RWPE2 (cell line): Measurements from ENCODE around the gene COL3A1.
A peak's percentile ranks its signal among the peaks of the same experiment; 100 is the strongest.

Source experiments
- ATAC-seq: fragments of 200-7000 bp; cut with Tn5 transposase; 3 replicates; pipeline ENCODE4 v1.9.1; 2021; ENCODE audit warnings: low read depth
- DNase-seq: peaks from one replicate; pipeline ENCODE4 v3.0.0-alpha.2; 2020; ENCODE audit warnings: low spot score
- H3K27ac ChIP-seq: fragments of 450-650 bp; 2 replicates; pipeline ENCODE4 v1.5.1; 2017; ENCODE audit warnings: mild to moderate bottlenecking; ENCODE audit not compliant: poor library complexity, severe bottlenecking
- H3K27me3 ChIP-seq: fragments of 250-450 bp; sonication (Bioruptor Pico); 2 replicates; pipeline ENCODE4 v1.5.1; 2021; ENCODE audit warnings: mild to moderate bottlenecking, moderate library complexity; ENCODE audit not compliant: insufficient read depth, poor library complexity, severe bottlenecking
- H3K36me3 ChIP-seq: fragments of 250-450 bp; sonication (Bioruptor Pico); 2 replicates; pipeline ENCODE4 v1.5.1; 2020; ENCODE audit warnings: low read depth, mild to moderate bottlenecking, moderate library complexity
- H3K4me1 ChIP-seq: fragments of 250-450 bp; sonication (Bioruptor Pico); 2 replicates; pipeline ENCODE4 v1.5.1; 2021; ENCODE audit warnings: mild to moderate bottlenecking, moderate library complexity; ENCODE audit not compliant: insufficient read depth, poor library complexity, severe bottlenecking
- H3K4me3 ChIP-seq: fragments of 250-450 bp; sonication (Bioruptor Pico); 2 replicates; pipeline ENCODE4 v1.5.1; 2021; ENCODE audit warnings: mild to moderate bottlenecking, moderate library complexity; ENCODE audit not compliant: severe bottlenecking
- H3K9me3 ChIP-seq: fragments of 250-450 bp; sonication (Bioruptor Pico); 2 replicates; pipeline ENCODE4 v1.5.1; 2021; ENCODE audit warnings: mild to moderate bottlenecking, moderate library complexity; ENCODE audit not compliant: severe bottlenecking
- TF ChIP-seq, protein P1 (sequence below): fragments of 450-650 bp; IDR thresholded peaks from one replicate; pipeline ENCODE4 v1.5.1; 2017; ENCODE audit warnings: mild to moderate bottlenecking, moderate library complexity; ENCODE audit not compliant: poor library complexity, severe bottlenecking

COL3A1 gene

DNA sequence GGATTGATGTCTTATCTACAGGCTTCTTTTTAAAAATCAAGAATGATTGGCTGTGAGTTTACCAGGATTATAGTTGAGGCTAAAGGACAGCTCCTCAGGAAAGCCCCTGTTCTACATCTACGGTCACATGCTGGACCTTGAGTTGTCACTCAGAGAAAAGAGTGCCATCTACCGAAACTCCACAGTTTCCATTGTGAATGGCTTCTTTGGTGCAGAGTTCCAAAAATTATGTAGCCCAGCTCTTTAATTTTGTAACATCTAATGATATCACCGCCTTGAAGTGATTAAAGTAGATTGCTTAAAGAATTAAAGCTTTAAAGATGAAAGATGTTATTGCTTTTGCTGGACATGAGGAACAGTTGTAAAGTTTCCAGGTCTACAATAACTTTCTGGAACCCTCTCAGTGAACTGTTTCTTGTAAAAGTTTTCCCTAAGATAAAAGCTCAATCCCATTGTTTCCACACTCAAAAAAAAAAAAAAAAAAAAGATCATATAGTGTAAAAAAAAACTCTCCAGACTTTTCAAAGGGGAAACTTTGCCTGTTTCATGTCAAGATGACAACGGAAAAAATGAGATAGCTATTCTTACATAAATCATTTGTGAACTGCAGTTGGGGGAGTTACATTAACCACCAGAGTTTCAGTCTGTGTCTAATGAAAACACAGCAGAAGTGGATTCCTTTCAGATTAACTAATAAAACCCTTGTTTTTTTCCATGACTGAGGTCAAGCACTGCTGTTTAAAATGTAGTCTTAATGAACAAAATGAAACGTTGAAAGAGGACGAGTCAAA is 4.3 kb downstream of the COL3A1 start:
- TF ChIP-seq, protein P1, sequence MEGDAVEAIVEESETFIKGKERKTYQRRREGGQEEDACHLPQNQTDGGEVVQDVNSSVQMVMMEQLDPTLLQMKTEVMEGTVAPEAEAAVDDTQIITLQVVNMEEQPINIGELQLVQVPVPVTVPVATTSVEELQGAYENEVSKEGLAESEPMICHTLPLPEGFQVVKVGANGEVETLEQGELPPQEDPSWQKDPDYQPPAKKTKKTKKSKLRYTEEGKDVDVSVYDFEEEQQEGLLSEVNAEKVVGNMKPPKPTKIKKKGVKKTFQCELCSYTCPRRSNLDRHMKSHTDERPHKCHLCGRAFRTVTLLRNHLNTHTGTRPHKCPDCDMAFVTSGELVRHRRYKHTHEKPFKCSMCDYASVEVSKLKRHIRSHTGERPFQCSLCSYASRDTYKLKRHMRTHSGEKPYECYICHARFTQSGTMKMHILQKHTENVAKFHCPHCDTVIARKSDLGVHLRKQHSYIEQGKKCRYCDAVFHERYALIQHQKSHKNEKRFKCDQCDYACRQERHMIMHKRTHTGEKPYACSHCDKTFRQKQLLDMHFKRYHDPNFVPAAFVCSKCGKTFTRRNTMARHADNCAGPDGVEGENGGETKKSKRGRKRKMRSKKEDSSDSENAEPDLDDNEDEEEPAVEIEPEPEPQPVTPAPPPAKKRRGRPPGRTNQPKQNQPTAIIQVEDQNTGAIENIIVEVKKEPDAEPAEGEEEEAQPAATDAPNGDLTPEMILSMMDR = peak; percentile 63
- Histone ChIP-seq H3K4me3 (no peak overlapping the region), H3K4me1 (no peaks in the 10 kb centered on the region), H3K36me3 (no peaks in the 10 kb centered on the region), H3K27me3 (no peaks in the 10 kb centered on the region), H3K27ac (no peak overlapping the region), H3K9me3 (no peaks in the 10 kb centered on the region)
- ATAC-seq (no peak), DNase-seq (no peak)

DNA sequence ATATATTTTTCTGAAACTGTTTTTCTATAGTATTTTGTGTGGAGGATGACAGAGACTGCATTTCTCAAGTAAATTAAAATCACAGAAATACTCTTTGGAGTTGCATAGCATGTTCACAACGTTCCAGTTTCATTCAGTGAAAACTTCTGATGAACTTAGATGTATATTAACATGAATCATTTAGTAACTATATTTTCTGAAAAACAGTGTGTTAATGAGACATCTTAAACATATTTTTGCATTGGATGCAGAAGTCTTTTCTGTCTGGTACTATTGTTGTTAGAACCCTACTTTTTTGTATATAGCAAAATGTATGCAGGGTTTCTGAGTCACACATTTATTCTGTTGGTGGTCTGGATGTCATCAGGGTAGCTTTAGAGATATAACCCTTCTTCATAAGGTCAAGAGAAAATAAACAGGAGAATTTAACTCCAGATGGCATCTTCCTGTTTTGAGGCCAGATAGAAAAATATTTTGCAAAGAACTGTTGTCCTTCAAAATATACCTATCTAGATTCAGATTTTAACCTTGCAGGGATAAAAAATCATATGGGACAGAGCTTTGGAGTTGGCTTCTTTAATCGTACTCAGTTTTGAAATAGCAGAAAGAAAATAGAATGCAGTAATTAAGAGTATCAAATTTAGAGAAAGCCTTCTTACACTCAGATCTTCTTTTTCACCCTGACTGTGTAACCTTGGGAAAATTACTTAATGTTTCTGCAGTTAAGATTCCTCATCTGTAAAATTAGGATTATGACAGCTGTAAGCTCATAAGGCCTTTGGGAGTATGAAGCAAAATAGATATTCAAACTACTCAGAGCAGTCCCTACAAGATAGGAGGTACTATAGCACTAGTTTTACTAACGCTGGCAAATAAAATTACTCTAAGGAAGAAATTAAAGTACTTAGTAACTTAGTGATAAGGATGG is 5.3 kb downstream of the COL3A1 start:
- no peak for DNase-seq
- H3K36me3 ChIP-seq = no peaks in the 10 kb centered on the region
- H3K4me1 ChIP-seq = no peaks in the 10 kb centered on the region
- H3K27me3 ChIP-seq = no peaks in the 10 kb centered on the region
- ATAC-seq = no peak
- TF ChIP-seq, protein P1 = no peak
- H3K27ac ChIP-seq = no peak overlapping the region
- H3K4me3 ChIP-seq = no peak overlapping the region
- no peaks in the 10 kb centered on the region for H3K9me3 ChIP-seq

DNA sequence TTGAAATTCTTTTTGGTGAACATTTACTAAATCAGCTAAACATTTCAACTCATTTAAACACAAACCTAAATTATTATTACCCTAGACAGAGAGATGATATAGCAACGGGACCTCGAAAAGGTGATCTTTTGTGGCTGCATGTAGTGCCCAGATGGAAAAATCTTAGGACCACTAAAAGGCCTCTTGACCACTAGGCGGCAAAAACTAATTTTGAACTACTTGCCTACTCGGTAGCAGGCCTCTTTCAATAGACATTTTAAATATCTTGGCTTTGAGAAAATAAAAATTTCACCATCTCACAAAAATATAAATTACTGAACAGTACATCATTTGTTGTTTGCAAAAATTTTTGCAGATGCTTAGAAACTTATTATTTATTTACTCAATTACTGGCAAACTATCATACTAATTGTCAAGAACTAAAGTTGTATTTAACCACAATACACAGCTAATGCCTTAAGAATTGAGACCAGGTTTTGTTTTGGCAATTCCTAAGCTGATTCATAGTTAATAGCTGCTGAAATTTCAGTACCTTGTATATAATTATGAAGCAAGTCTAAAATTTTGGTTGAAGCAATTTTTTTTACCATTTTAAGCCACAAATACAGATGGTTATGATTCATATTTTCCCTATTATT is 9.4 kb downstream of the COL3A1 start:
- Histone ChIP-seq H3K27me3 (no peaks in the 10 kb centered on the region), H3K4me3 (no peak overlapping the region), H3K9me3 (no peaks in the 10 kb centered on the region), H3K4me1 (no peaks in the 10 kb centered on the region), H3K27ac (no peak overlapping the region), H3K36me3 (no peaks in the 10 kb centered on the region)
- TF ChIP-seq, protein P1 = peak; percentile 42
- ATAC-seq = no peak
- no peak for DNase-seq

DNA sequence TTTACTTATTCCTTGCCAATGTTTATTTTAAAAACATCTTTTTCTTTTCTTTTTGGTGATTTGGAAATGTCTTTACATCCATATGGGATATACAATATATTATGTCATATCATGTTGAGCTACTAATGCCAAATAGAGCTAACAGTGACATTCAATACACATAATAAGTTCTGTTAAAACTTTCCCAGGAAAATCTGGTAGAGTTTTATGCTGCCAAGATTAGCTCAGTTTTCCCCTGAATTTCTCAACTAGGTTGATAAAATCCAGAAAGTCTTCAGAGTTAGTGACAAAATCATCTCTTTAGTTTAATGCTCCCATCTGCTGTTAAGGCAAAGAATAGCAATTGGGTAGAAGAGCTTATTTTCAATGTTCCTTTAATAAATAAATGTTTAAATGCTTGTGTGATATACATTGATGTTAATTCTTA is 9.9 kb downstream of the COL3A1 start:
- TF ChIP-seq, protein P1 = peak; percentile 29
- Histone ChIP-seq H3K36me3 (no peaks in the 10 kb centered on the region), H3K4me3 (no peak overlapping the region), H3K27ac (no peak overlapping the region), H3K4me1 (no peaks in the 10 kb centered on the region), H3K9me3 (no peaks in the 10 kb centered on the region), H3K27me3 (no peaks in the 10 kb centered on the region)
- ATAC-seq (no peak), DNase-seq (no peak)
